ENCODE measurements around the gene GLT1D1.

GRCh38 chr12:128827724-128828123, 25.6 kb upstream of the GLT1D1 start:
- TF ChIP-seq CTCF (IDR thresholded peaks at IDR 0.05; ENCODE audit: borderline replicate concordance, extremely low read depth, low read length, poor library complexity, severe bottlenecking) (no peak), EZH2 (IDR thresholded peaks at IDR 0.05; ENCODE audit: borderline replicate concordance, low read depth, low read length, severe bottlenecking) (no peak)

Measured in DND-41 (cell line).